DND-41 (cell line): ENCODE data around the gene ELMO3.

ENCODE experiments used
- ATAC-seq: fragments of 200-7000 bp; cut with Tn5 transposase; 3 replicates; pipeline ENCODE4 v1.9.1; 2021; ENCODE audit warnings: low read depth; ENCODE audit not compliant: insufficient read depth
- DNase-seq: peaks from one replicate; pipeline ENCODE4 v3.0.0-alpha.2; 2020
- H2AFZ ChIP-seq: 2 replicates; pipeline ENCODE4 v1.6.0; 2012; ENCODE audit warnings: low read depth, low read length
- H3K27ac ChIP-seq: 2 replicates; pipeline ENCODE4 v1.5.1; 2012; ENCODE audit warnings: low read length, inconsistent platforms
- H3K27me3 ChIP-seq: fragments of 200-600 bp; sonication (generic); 2 replicates; pipeline ENCODE4 v1.6.0; 2012; ENCODE audit warnings: low read length, mild to moderate bottlenecking, inconsistent platforms; ENCODE audit not compliant: insufficient read depth, poor library complexity
- H3K36me3 ChIP-seq: 2 replicates; pipeline ENCODE4 v1.5.1; 2012; ENCODE audit warnings: low read length, inconsistent platforms; ENCODE audit not compliant: insufficient read depth
- H3K4me1 ChIP-seq: 2 replicates; pipeline ENCODE4 v1.5.1; 2012; ENCODE audit warnings: mild to moderate bottlenecking, low read length; ENCODE audit not compliant: insufficient read depth
- H3K4me2 ChIP-seq: 2 replicates; pipeline ENCODE4 v1.6.0; 2012; ENCODE audit warnings: mild to moderate bottlenecking, moderate library complexity, low read length, inconsistent platforms; ENCODE audit not compliant: insufficient read depth
- H3K4me3 ChIP-seq, 2 experiments: fragments of 200-600 bp in 1 of 2; shearing (Covaris generic) in 1 of 2; 2 replicates each; pipeline ENCODE4 v1.5.1; 2012 to 2016; ENCODE audit warnings: inconsistent platforms in 2 of 2, low read length in 2 of 2, mild to moderate bottlenecking in 2 of 2, low read depth in 1 of 2, moderate library complexity in 1 of 2
- H3K79me2 ChIP-seq: 2 replicates; pipeline ENCODE4 v1.6.0; 2012; ENCODE audit warnings: low read length, inconsistent platforms; ENCODE audit not compliant: insufficient read depth
- H3K9ac ChIP-seq: 2 replicates; pipeline ENCODE4 v1.6.0; 2012; ENCODE audit warnings: low read depth, mild to moderate bottlenecking, inconsistent platforms, low read length, moderate library complexity
- H3K9me3 ChIP-seq: 2 replicates; pipeline ENCODE4 v1.5.1; 2012; ENCODE audit warnings: low read length, moderate library complexity, mild to moderate bottlenecking, inconsistent platforms; ENCODE audit not compliant: insufficient read depth, severe bottlenecking
- H4K20me1 ChIP-seq: 2 replicates; pipeline ENCODE4 v1.6.0; 2012; ENCODE audit warnings: low read length; ENCODE audit not compliant: insufficient read depth
- CTCF ChIP-seq: IDR thresholded peaks from 2 replicates; pipeline ENCODE4 v1.5.1; 2012; ENCODE audit warnings: borderline replicate concordance, low read length, moderate library complexity, mild to moderate bottlenecking; ENCODE audit not compliant: poor library complexity, severe bottlenecking; ENCODE audit errors: extremely low read depth
- EZH2 ChIP-seq: IDR thresholded peaks from 3 replicates; pipeline ENCODE4 v1.6.1; 2012; ENCODE audit warnings: borderline replicate concordance, low read depth, mild to moderate bottlenecking, moderate library complexity, low read length, inconsistent platforms; ENCODE audit not compliant: severe bottlenecking

The ELMO3 gene

GRCh38 chr16:67228905-67229304, 30.0 kb downstream of the ELMO3 start:
- H2AFZ ChIP-seq = no peak overlapping the region
- H3K79me2 ChIP-seq = peaks cover 28% of the 10 kb centered on the region
- no peak for DNase-seq
- no peaks in the 10 kb centered on the region for H3K9me3 ChIP-seq
- H3K27me3 ChIP-seq = no peaks in the 10 kb centered on the region
- peaks cover 33% of the 10 kb centered on the region for H3K4me1 ChIP-seq
- H4K20me1 ChIP-seq = peaks cover 22% of the 10 kb centered on the region; the same call in 1 of the 2 replicates
- ATAC-seq = no peak
- peaks cover 55% of the 10 kb centered on the region for H3K36me3 ChIP-seq
- no peak for TF ChIP-seq EZH2
- no peak for TF ChIP-seq CTCF
- 0 out of 2 replicates have a peak overlapping the region, but pooled peaks have one; percentile 98 for H3K4me2 ChIP-seq
- H3K4me3 ChIP-seq = no peak overlapping the region
- no peak overlapping the region for H3K9ac ChIP-seq
- H3K27ac ChIP-seq = no peak overlapping the region

- TF ChIP-seq EZH2 = no peak
- no peak for TF ChIP-seq CTCF
- ATAC-seq = no peak
- peaks cover 22% of the 10 kb centered on the region; the same call in 1 of the 2 replicates for H4K20me1 ChIP-seq
- H3K27ac ChIP-seq = no peak overlapping the region
- H3K4me1 ChIP-seq = peaks cover 35% of the 10 kb centered on the region
- no peaks in the 10 kb centered on the region for H3K27me3 ChIP-seq
- H3K9ac ChIP-seq = no peak overlapping the region
- no peaks in the 10 kb centered on the region for H3K9me3 ChIP-seq
- H3K4me2 ChIP-seq = no peak overlapping the region
- H3K4me3 ChIP-seq = no peak overlapping the region
- H2AFZ ChIP-seq = no peak overlapping the region
- no peak for DNase-seq
- H3K79me2 ChIP-seq = peaks cover 38% of the 10 kb centered on the region
- peaks cover 65% of the 10 kb centered on the region for H3K36me3 ChIP-seq
Observed at GRCh38 chr16:67229906-67230808, 31.2 kb downstream of the ELMO3 start.

- ATAC-seq = no peak
- no peak overlapping the region for H3K4me3 ChIP-seq
- no peak overlapping the region for H3K4me2 ChIP-seq
- DNase-seq = no peak
- peaks cover 35% of the 10 kb centered on the region for H3K4me1 ChIP-seq
- no peak for TF ChIP-seq CTCF
- no peak for TF ChIP-seq EZH2
- peaks cover 65% of the 10 kb centered on the region for H3K36me3 ChIP-seq
- no peaks in the 10 kb centered on the region for H3K9me3 ChIP-seq
- peaks cover 22% of the 10 kb centered on the region; the same call in 1 of the 2 replicates for H4K20me1 ChIP-seq
- H3K9ac ChIP-seq = no peak overlapping the region
- H3K27ac ChIP-seq = no peak overlapping the region
- H3K27me3 ChIP-seq = no peaks in the 10 kb centered on the region
- peaks cover 40% of the 10 kb centered on the region for H3K79me2 ChIP-seq
- no peak overlapping the region for H2AFZ ChIP-seq
Observed at GRCh38 chr16:67230809-67231660, 32.1 kb downstream of the ELMO3 start.
